ENCODE results near the gene MLPH. TPM values are rescaled to one million over a fixed set of nuclear protein-coding genes. Genes with fewer than 3 reads are reported as not detected.

Gene MLPH
- total RNA-seq, 1 donor from 2014 or later = 73.5 TPM

DNA sequence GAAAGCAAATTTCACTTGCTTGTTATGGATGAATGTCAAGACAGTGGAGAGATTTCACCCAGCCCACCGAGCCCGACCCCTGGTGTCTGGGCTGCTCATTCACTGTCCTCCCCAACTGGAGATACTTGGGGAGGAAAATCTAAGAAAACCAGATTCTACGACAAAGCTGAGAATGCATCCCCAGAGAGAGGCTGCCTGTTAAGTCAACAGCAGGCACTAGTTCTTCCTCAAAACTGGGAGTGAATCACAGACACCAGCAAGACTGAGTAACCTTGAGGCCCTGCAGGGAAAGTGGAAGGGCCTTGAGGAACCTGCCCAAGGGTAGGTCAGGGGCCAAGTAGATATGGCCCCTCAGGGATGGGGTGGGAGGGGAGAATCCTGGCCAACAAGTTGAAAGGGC is 34.2 kb upstream of the MLPH start:
- Histone ChIP-seq H3K36me3 (no peaks in the 10 kb centered on the region), H3K27me3 (ENCODE audit: low read depth) (peaks cover 8% of the 10 kb centered on the region), H3K4me1 (peaks cover 73% of the 10 kb centered on the region), H3K4me3 (no peak overlapping the region), H3K27ac (replicated peaks) (peak overlapping the region; percentile 90), H3K9me3 (replicated peaks) (no peaks in the 10 kb centered on the region)
- intact Hi-C loops (cut with micrococcal nuclease) = no loop called here
- TF ChIP-seq, protein P1, sequence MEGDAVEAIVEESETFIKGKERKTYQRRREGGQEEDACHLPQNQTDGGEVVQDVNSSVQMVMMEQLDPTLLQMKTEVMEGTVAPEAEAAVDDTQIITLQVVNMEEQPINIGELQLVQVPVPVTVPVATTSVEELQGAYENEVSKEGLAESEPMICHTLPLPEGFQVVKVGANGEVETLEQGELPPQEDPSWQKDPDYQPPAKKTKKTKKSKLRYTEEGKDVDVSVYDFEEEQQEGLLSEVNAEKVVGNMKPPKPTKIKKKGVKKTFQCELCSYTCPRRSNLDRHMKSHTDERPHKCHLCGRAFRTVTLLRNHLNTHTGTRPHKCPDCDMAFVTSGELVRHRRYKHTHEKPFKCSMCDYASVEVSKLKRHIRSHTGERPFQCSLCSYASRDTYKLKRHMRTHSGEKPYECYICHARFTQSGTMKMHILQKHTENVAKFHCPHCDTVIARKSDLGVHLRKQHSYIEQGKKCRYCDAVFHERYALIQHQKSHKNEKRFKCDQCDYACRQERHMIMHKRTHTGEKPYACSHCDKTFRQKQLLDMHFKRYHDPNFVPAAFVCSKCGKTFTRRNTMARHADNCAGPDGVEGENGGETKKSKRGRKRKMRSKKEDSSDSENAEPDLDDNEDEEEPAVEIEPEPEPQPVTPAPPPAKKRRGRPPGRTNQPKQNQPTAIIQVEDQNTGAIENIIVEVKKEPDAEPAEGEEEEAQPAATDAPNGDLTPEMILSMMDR (IDR thresholded peaks at IDR 0.05; ENCODE audit: borderline replicate concordance) = no peak
- DNase-seq = no peak

DNA sequence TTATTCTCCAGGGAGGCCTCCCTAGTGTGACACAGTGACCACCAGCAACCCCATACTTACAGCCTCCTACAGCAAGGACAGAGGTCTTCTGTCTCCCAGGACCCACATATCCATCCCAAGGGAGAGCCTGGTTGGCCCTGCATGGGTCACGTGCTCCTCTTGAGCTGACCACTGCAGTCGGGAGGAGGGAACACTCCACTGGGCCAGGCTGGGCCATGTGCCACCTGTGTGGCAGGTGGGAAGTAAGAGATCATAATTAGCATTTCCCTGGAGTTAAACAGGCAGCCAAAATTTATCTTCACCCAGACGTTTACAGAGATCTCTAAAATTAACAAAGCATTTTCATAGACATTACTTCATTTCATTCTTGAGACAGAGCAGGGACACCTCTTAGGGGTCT is 33.4 kb upstream of the MLPH start:
- Histone ChIP-seq H3K9me3 (replicated peaks) (no peaks in the 10 kb centered on the region), H3K36me3 (no peaks in the 10 kb centered on the region), H3K27ac (replicated peaks) (no peak overlapping the region), H3K4me1 (peaks cover 65% of the 10 kb centered on the region), H3K4me3 (no peak overlapping the region), H3K27me3 (ENCODE audit: low read depth) (peaks cover 8% of the 10 kb centered on the region)
- TF ChIP-seq, protein P1 (IDR thresholded peaks at IDR 0.05; ENCODE audit: borderline replicate concordance) = no peak
- no peak for DNase-seq
- intact Hi-C loops (cut with micrococcal nuclease) = no loop called here

DNA sequence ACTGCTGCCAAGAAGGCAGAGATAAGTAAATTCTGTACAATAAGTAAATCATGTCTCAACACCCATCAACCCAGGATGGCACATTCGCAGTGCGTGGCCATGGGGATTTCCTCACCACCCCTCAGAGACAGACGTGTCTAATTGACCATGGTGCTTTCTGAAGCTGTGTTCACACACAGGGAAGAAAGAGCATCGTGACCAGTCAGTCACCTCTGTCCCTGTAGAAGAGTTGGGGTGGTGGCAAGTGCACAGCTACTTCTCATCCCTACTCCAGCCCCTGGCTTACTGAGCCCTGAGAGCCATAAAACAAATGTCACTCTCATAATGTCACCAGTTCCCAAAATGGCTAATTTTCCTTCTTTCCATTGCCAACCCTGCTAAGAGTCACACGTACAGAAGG is 31.3 kb upstream of the MLPH start:
- intact Hi-C loops (cut with micrococcal nuclease) = no loop called here

DNA sequence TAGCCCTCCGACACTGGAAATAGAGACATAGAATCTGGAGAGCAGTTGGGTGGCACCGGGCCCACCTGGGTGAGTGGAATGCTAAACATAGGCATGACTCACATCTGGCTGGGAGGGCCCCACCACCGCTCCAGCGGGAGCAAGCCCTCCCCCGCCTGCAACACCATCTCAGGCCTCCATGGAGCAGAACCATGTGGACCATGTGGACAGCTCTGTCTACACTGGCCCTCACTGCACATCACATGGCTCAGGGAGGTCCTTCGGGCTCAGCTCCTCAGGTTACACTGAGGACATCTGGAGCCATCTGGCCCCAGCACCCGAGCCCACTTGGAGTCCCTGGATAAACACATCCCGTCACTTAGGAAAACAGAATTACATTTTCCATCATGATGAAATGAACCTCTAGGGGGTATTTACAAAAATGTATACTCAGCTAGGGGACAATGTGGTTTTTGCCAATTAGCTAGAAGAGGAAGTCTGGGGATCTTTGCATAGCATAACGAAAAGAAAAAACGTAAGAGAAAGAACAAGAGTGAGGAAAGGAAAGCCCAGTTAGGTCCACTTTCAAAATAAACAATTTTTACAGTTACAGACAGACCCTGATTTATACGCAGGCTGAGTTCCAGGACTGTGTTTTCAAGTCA is 30.7 kb upstream of the MLPH start:
- Histone ChIP-seq H3K27me3 (ENCODE audit: low read depth) (peaks cover 8% of the 10 kb centered on the region), H3K4me1 (peaks cover 39% of the 10 kb centered on the region), H3K27ac (replicated peaks) (peak overlapping the region; percentile 39), H3K4me3 (no peak overlapping the region), H3K9me3 (replicated peaks) (no peaks in the 10 kb centered on the region), H3K36me3 (no peaks in the 10 kb centered on the region)
- TF ChIP-seq, protein P1 (IDR thresholded peaks at IDR 0.05; ENCODE audit: borderline replicate concordance) = no peak
- peak; percentile 79 for DNase-seq
- intact Hi-C loops (cut with micrococcal nuclease) = no loop called here

More for the DNA sequence above, 31.3 kb upstream of the MLPH start:
- no peaks in the 10 kb centered on the region for H3K36me3 ChIP-seq
- peak overlapping the region; percentile 39 for H3K27ac ChIP-seq (replicated peaks)
- H3K4me3 ChIP-seq = no peak overlapping the region
- no peaks in the 10 kb centered on the region for H3K9me3 ChIP-seq (replicated peaks)
- H3K27me3 ChIP-seq (ENCODE audit: low read depth) = peaks cover 8% of the 10 kb centered on the region
- DNase-seq = no peak
- peaks cover 44% of the 10 kb centered on the region for H3K4me1 ChIP-seq
- TF ChIP-seq, protein P1 (IDR thresholded peaks at IDR 0.05; ENCODE audit: borderline replicate concordance) = no peak

DNA sequence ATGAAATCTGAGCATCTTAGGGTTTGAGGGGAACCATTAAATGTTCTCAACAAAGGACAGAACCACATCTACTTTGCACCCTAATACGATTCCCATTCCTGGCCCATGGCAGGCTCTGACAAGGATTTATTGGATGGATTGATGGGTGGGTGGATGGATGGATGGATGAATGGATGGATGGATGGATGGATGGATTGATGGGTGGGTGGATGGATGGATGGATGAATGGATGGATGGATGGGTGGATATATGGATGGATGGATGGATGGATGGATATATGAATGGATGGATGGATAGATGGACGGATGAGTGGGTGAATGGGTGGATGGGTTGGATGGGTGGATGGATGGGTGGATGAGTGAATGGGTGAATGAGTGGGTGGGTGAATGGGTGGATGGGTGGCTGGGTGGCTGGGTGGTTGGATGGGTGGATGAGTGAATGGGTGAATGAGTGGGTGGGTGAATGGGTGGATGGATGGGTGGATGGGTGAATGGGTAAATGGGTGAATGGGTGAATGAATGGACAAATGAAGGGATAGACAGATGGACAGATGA is 29.6 kb upstream of the MLPH start:
- no peaks in the 10 kb centered on the region for H3K9me3 ChIP-seq (replicated peaks)
- no peaks in the 10 kb centered on the region for H3K36me3 ChIP-seq
- DNase-seq = no peak
- no peak overlapping the region for H3K4me3 ChIP-seq
- peaks cover 6% of the 10 kb centered on the region for H3K27me3 ChIP-seq (ENCODE audit: low read depth)
- H3K4me1 ChIP-seq = peaks cover 28% of the 10 kb centered on the region
- TF ChIP-seq, protein P1 (IDR thresholded peaks at IDR 0.05; ENCODE audit: borderline replicate concordance) = no peak
- H3K27ac ChIP-seq (replicated peaks) = no peak overlapping the region
- intact Hi-C loops (cut with micrococcal nuclease) = no loop called here

All from left ventricle myocardium inferior (tissue), 1 donor.